HG03575 (cell line): ENCODE data around the gene HTR1E.
"Not testable (repeated sequence)": the region's sequence is repeated elsewhere in the genome, so short reads cannot be mapped to it uniquely, and the experiment has no call there.

Experiments
- ATAC-seq: cut with Tn5 transposase; IDR thresholded peaks from one replicate; pipeline ENCODE4 v1.9.1; 2021; ENCODE audit not compliant: unreplicated experiment, insufficient number of reproducible peaks, low FRiP score; ENCODE audit errors: extremely low read depth

HTR1E gene

GRCh38 chr6:86937219-86938079 lies at the start of gene HTR1E:
TSS of gene HTR1E (plus strand) at chr6:86937528. CDS start at chr6:87015335, 77,807 bp downstream.
- no peak for ATAC-seq

- no peak for ATAC-seq
These were observed 49.0 kb upstream of the HTR1E start for GRCh38 chr6:86888301-86888700.

- not testable (repeated sequence) for ATAC-seq
These were observed 40.1 kb upstream of the HTR1E start for GRCh38 chr6:86897265-86897664.

- ATAC-seq, result no peak
These were observed 23.5 kb upstream of the HTR1E start for GRCh38 chr6:86913795-86914194.

GRCh38 chr6:86916393-86916792 lies 20.9 kb upstream of the HTR1E start:
- no peak for ATAC-seq

- ATAC-seq, result not testable (repeated sequence)
These were observed 10.2 kb upstream of the HTR1E start for GRCh38 chr6:86927138-86927537.

GRCh38 chr6:86927859-86928258 lies 9.5 kb upstream of the HTR1E start:
- not testable (repeated sequence) for ATAC-seq

GRCh38 chr6:86934365-86934764 lies 3.0 kb upstream of the HTR1E start:
- ATAC-seq, result no peak

GRCh38 chr6:86936834-86937218 lies 502 bp upstream of the HTR1E start:
- ATAC-seq, result no peak

- no peak for ATAC-seq
These were observed 1.5 kb downstream of the HTR1E start for GRCh38 chr6:86938814-86939213.

- ATAC-seq, result no peak
These were observed 4.1 kb downstream of the HTR1E start for GRCh38 chr6:86941461-86941860.

- ATAC-seq, result no peak
These were observed 5.6 kb downstream of the HTR1E start for GRCh38 chr6:86942769-86943516.

GRCh38 chr6:86943819-86944407 lies 6.6 kb downstream of the HTR1E start:
- ATAC-seq, result no peak

GRCh38 chr6:86949771-86950170 lies 12.4 kb downstream of the HTR1E start:
- no peak for ATAC-seq

GRCh38 chr6:86952991-86953390 lies 15.7 kb downstream of the HTR1E start:
- no peak for ATAC-seq

GRCh38 chr6:86959656-86960055 lies 22.3 kb downstream of the HTR1E start:
- no peak for ATAC-seq

GRCh38 chr6:86961455-86962200 lies 24.3 kb downstream of the HTR1E start:
- ATAC-seq, result no peak

GRCh38 chr6:86963352-86963751 lies 26.0 kb downstream of the HTR1E start:
- no peak for ATAC-seq

GRCh38 chr6:86964029-86964579 lies 26.8 kb downstream of the HTR1E start:
- no peak for ATAC-seq
